Common myeloid progenitor, CD34-positive (primary cell): ENCODE measurements around the gene LPAR5.

Experiments used
- CTCF ChIA-PET: fragments of 350-600 bp; sonication (Branson Sonifier 250); formaldehyde crosslinking; loops from one replicate; lab custom pipeline; 2021; ENCODE audit warnings: antibody characterized with exemption; lab: Charles Lee
- POLR2A ChIA-PET: fragments of 350-600 bp; sonication (Branson Sonifier 250); formaldehyde crosslinking; loops from one replicate; lab custom pipeline; 2021; ENCODE audit warnings: antibody characterized with exemption; lab: Charles Lee
- DNase-seq, 3 donors: peaks; one replicate each; pipeline versions ENCODE4 v3.0.0 to v3.0.0-alpha.2; 2013
- H3K27ac ChIP-seq, 2 experiments: 1 replicate in 1 of 2; 2 replicates in 1 of 2; pipeline ENCODE4 v1.7.0; 2013; ENCODE audit warnings: inconsistent platforms in 2 of 2, low read length in 2 of 2, mild to moderate bottlenecking in 2 of 2, low read depth in 1 of 2, moderate library complexity in 1 of 2; ENCODE audit not compliant: severe bottlenecking in 2 of 2, insufficient read depth in 1 of 2, poor library complexity in 1 of 2
- H3K27me3 ChIP-seq, 5 experiments: replicated peaks in 2 of 5; 1 replicate in 3 of 5; 2 replicates in 2 of 5; pipeline versions ENCODE4 v1.6.1 to v1.7.0; 2013; ENCODE audit warnings: low read length in 4 of 5, mild to moderate bottlenecking in 2 of 5, moderate library complexity in 2 of 5, inconsistent platforms in 1 of 5; ENCODE audit not compliant: insufficient read depth in 5 of 5, control insufficient read depth in 4 of 5
- H3K36me3 ChIP-seq, 4 experiments: 1 replicate in 2 of 4; 2 replicates in 2 of 4; pipeline versions ENCODE4 v1.6.1 to v1.7.0; 2013; ENCODE audit warnings: low read length in 3 of 4, control low read depth in 1 of 4, mild to moderate bottlenecking in 1 of 4; ENCODE audit not compliant: control insufficient read depth in 4 of 4, insufficient read depth in 4 of 4
- H3K4me1 ChIP-seq, 4 experiments: 1 replicate in 3 of 4; 2 replicates in 1 of 4; pipeline versions ENCODE4 v1.6.1 to v1.7.1; 2013; ENCODE audit warnings: low read length in 3 of 4, mild to moderate bottlenecking in 3 of 4, control low read depth in 1 of 4, inconsistent platforms in 1 of 4, moderate library complexity in 1 of 4; ENCODE audit not compliant: control insufficient read depth in 4 of 4, insufficient read depth in 4 of 4; ENCODE audit errors: control extremely low read depth in 1 of 4
- H3K4me3 ChIP-seq, 7 experiments: 1 replicate in 4 of 7; 2 replicates in 3 of 7; pipeline versions ENCODE4 v1.5.1 to v1.7.0; 2013; ENCODE audit warnings: mild to moderate bottlenecking in 7 of 7, low read length in 6 of 7, moderate library complexity in 6 of 7, inconsistent platforms in 2 of 7, low read depth in 2 of 7, control low read depth in 1 of 7; ENCODE audit not compliant: insufficient read depth in 4 of 7, control insufficient read depth in 1 of 7; ENCODE audit errors: extremely low read depth in 1 of 7
- H3K9me3 ChIP-seq, 5 experiments: 1 replicate in 4 of 5; 2 replicates in 1 of 5; pipeline versions ENCODE4 v1.6.1 to v1.7.1; 2013; ENCODE audit warnings: low read length in 4 of 5, mild to moderate bottlenecking in 2 of 5, inconsistent platforms in 1 of 5, low read depth in 1 of 5, moderate library complexity in 1 of 5; ENCODE audit not compliant: control insufficient read depth in 4 of 5, insufficient read depth in 2 of 5; ENCODE audit errors: control extremely low read depth in 1 of 5
- WGBS: methylation state at CpG from one replicate; pipeline ENCODE4 v1.1.5; 2013; ENCODE audit not compliant: insufficient coverage; 5-methylcytosine and 5-hydroxymethylcytosine counted together

Gene LPAR5

GRCh38 chr12:6631549-6631961 lies 4.2 kb downstream of the LPAR5 start:
- DNase-seq: no peak
- ChIA-PET POLR2A (no interaction called here), CTCF (interaction anchor here (0.7 to 4.5 kb wide), 4 partner anchors 10 to 198 kb away, joined by 3 to 51 read pairs (median 3); no protein-coding TSS in a partner anchor)
- peak overlapping the region in 1 of 7 experiments; percentile 35 for H3K4me3 ChIP-seq
- H3K36me3 ChIP-seq: no peaks in the 10 kb centered on the region
- peaks cover 8 to 44% (median 40%) of the 10 kb centered on the region in 4 experiments for H3K4me1 ChIP-seq
- H3K9me3 ChIP-seq: no peaks in the 10 kb centered on the region
- no peak overlapping the region for H3K27ac ChIP-seq
- H3K27me3 ChIP-seq: no peaks in the 10 kb centered on the region
- WGBS: 100% methylated on average over 3 of the region's 3 CpGs

DNA sequence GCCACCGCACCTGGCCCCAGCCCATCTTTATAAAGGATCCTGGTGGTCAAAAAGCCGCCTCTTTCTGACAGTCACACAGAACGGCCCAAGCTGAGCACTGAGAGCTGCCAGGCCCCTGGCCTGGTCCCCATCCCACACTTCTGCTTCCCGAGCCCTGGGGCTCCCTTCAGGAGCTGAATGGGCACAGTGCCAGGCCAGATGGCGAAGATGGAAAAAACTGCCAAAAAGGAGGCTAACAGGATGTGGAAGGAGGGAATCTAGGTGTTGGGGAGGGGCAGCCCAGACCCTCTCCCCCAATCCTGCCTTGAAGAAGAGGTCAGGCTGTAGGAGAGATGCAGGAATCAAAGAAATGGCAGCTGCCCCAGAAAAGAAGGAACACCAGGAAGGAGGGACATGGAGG lies 5.0 kb downstream of the LPAR5 start:
- WGBS: 76% methylated on average over 2 of the region's 5 CpGs
- ChIA-PET CTCF (interaction anchor here (0.7 to 4.5 kb wide), 3 partner anchors 9 to 195 kb away, joined by 3 to 51 read pairs (median 4); no protein-coding TSS in a partner anchor), POLR2A (interaction anchor here (0.6 kb wide), 1 partner anchor 890 kb away, joined by 4 read pairs; no protein-coding TSS in a partner anchor)
- Histone ChIP-seq H3K27ac (no peak overlapping the region), H3K4me1 (peaks cover 7 to 37% (median 32%) of the 10 kb centered on the region in 4 experiments), H3K9me3 (no peaks in the 10 kb centered on the region), H3K36me3 (no peaks in the 10 kb centered on the region), H3K27me3 (no peaks in the 10 kb centered on the region), H3K4me3 (no peak overlapping the region)
- DNase-seq: no peak

DNA sequence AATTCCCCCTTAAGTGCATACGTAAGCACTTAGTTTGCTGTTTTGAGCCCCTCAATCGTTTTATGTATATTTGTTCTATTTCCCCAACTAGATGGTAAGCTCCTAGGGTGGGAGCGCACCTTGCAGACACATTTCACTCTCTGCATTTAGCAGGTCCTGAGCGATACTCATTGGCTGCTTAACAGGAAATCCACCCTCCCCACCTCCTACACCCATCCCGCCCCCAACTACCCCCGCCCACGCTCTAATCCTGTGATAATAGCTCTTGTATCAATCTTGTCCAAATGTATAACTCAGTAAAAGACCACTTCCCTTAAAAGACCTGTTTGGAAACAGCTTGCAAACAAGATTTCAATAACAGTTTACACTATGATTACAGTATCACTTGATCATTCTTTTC lies 8.1 kb downstream of the LPAR5 start:
- 58% methylated on average over 2 of the region's 7 CpGs for WGBS
- DNase-seq: peak in 1 of 3 donors; percentile 65
- ChIA-PET POLR2A (no interaction called here), CTCF (interaction anchor here (1.0 to 1.1 kb wide), 3 partner anchors 8 to 61 kb away, joined by 3 to 4 read pairs (median 3); no protein-coding TSS in a partner anchor)
- H3K9me3 ChIP-seq: no peaks in the 10 kb centered on the region
- peaks cover 7 to 28% (median 21%) of the 10 kb centered on the region in 4 experiments for H3K4me1 ChIP-seq
- H3K27me3 ChIP-seq: no peaks in the 10 kb centered on the region
- H3K27ac ChIP-seq: no peak overlapping the region
- no peaks in the 10 kb centered on the region for H3K36me3 ChIP-seq
- peak overlapping the region in 1 of 7 experiments; percentile 16 for H3K4me3 ChIP-seq

- H3K27ac ChIP-seq: no peak overlapping the region
- WGBS: 98% methylated on average over 8 of the region's 8 CpGs
- POLR2A ChIA-PET: no interaction called here
These were observed 9.0 kb downstream of the LPAR5 start for GRCh38 chr12:6626654-6627283.

DNA sequence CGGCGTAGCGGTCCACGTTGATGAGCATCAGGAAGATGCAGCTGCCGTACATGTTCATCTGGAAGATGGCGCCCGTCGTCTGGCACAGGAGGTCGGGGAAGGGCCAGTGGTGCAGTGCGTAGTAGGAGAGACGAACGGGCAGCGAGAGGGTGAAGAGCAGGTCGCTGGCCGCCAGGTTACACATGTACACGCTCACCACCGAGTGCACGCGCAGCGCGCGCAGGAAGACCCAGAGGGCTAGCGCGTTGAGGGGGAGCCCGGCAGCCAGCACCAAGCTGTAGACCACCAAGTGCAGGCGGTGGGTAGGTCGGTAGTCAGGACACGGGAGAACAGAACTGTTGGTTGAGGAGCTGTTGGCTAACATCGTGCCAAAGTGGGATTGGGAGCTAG lies 14.9 kb downstream of the LPAR5 start:
- Histone ChIP-seq H3K4me1 (peaks cover 4 to 31% (median 25%) of the 10 kb centered on the region in 4 experiments), H3K27me3 (no peaks in the 10 kb centered on the region), H3K4me3 (peak overlapping the region in 3 of 7 experiments; percentile 14 to 54 (median 48)), H3K9me3 (no peaks in the 10 kb centered on the region), H3K36me3 (no peaks in the 10 kb centered on the region), H3K27ac (no peak overlapping the region)
- no peak for DNase-seq
- WGBS: 91% methylated on average over 28 of the region's 29 CpGs
- ChIA-PET CTCF (interaction anchor here (0.7 to 7.8 kb wide), 29 partner anchors 8 to 213 kb away, joined by 3 to 69 read pairs (median 4); partner anchors contain the start of genes ACRBP, LPAR5, MLF2 and ZNF384), POLR2A (interaction anchor here (0.5 to 1.0 kb wide), 6 partner anchors 8 to 69 kb away, joined by 3 read pairs; no protein-coding TSS in a partner anchor)

More at GRCh38 chr12:6626654-6627283, 9.0 kb downstream of the LPAR5 start:
- H3K4me3 ChIP-seq: no peak overlapping the region
- no peak for DNase-seq
- CTCF ChIA-PET: no interaction called here
- peaks cover 4 to 20% (median 13%) of the 10 kb centered on the region in 4 experiments for H3K4me1 ChIP-seq
- H3K27me3 ChIP-seq: no peaks in the 10 kb centered on the region
- H3K9me3 ChIP-seq: no peaks in the 10 kb centered on the region
- H3K36me3 ChIP-seq: no peaks in the 10 kb centered on the region

GRCh38 chr12:6620137-6620884 lies 15.4 kb downstream of the LPAR5 start:
- ChIA-PET CTCF (interaction anchor here (0.6 to 7.8 kb wide), 33 partner anchors 8 to 213 kb away, joined by 3 to 69 read pairs (median 4); partner anchors contain the start of genes ACRBP, LPAR5, MLF2 and ZNF384), POLR2A (interaction anchor here (0.5 to 0.6 kb wide), 2 partner anchors 41 to 43 kb away, joined by 3 read pairs; no protein-coding TSS in a partner anchor)
- DNase-seq: peak; percentile 75 to 82 (median 80)
- 48% methylated on average over 84 of the region's 88 CpGs for WGBS
- Histone ChIP-seq H3K9me3 (no peaks in the 10 kb centered on the region), H3K4me1 (peaks cover 4 to 34% (median 30%) of the 10 kb centered on the region in 4 experiments), H3K36me3 (no peaks in the 10 kb centered on the region), H3K27me3 (no peaks in the 10 kb centered on the region), H3K4me3 (peak overlapping the region in 3 of 7 experiments; percentile 14 to 54 (median 48)), H3K27ac (no peak overlapping the region)
